ENCODE data around the gene USP16.

DNA sequence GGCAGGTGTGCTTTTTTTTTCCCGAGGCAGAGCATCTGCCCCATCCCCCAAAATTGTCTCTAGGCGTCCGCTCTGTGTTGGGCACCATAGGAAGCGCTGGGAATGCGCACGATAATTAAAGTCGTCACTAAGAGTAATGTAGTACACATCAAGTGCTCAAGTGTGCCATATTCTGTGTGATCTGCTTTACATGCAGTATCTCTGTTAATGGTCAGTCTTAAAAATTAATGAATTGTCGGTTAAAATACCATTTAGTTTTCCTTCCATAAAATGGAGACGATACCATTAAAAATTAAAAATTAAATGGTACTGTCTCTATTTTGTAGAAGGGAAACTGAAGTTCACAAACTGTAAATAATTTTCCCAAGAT is 49.5 kb downstream of the USP16 start:
- TF ChIP-seq FOXK2 (IDR thresholded peaks at IDR 0.05) = no peak
- TF ChIP-seq TARDBP (IDR thresholded peaks at IDR 0.05) = no peak
- TF ChIP-seq CTBP1 (IDR thresholded peaks at IDR 0.05; ENCODE audit: borderline replicate concordance) = no peak
- TF ChIP-seq SP1 (IDR thresholded peaks at IDR 0.05) = no peak
- TF ChIP-seq, protein P1, sequence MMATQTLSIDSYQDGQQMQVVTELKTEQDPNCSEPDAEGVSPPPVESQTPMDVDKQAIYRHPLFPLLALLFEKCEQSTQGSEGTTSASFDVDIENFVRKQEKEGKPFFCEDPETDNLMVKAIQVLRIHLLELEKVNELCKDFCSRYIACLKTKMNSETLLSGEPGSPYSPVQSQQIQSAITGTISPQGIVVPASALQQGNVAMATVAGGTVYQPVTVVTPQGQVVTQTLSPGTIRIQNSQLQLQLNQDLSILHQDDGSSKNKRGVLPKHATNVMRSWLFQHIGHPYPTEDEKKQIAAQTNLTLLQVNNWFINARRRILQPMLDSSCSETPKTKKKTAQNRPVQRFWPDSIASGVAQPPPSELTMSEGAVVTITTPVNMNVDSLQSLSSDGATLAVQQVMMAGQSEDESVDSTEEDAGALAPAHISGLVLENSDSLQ (IDR thresholded peaks at IDR 0.05) = no peak
- TF ChIP-seq FOXM1 (IDR thresholded peaks at IDR 0.05; ENCODE audit: borderline replicate concordance) = no peak

Measured in HEK293T (cell line).